Progenitor cell of endocrine pancreas (in vitro differentiated cells): Measurements from ENCODE around the gene GRID2. TPM values are rescaled to one million over a fixed set of nuclear protein-coding genes. Genes with fewer than 3 reads are reported as not detected.

Source experiments
- DNase-seq: peaks from one replicate; pipeline ENCODE4 v3.0.0; 2021; ENCODE audit warnings: low spot score; ENCODE audit not compliant: unreplicated experiment
- H3K27ac Mint-ChIP-seq: 2 replicates; pipeline ENCODE4 v1.8.0; 2021; ENCODE audit warnings: mild to moderate bottlenecking, moderate library complexity, mixed read lengths
- H3K27me3 Mint-ChIP-seq: 2 replicates; pipeline ENCODE4 v1.8.0; 2021; ENCODE audit warnings: mixed read lengths
- H3K36me3 Mint-ChIP-seq: 2 replicates; pipeline ENCODE4 v1.8.0; 2022; ENCODE audit warnings: mixed read lengths; ENCODE audit not compliant: insufficient read depth
- H3K4me1 Mint-ChIP-seq: 2 replicates; pipeline ENCODE4 v1.8.0; 2021; ENCODE audit warnings: low read depth, mixed read lengths
- H3K4me3 Mint-ChIP-seq: 2 replicates; pipeline ENCODE4 v1.8.0; 2021; ENCODE audit warnings: low read depth, mild to moderate bottlenecking, moderate library complexity, mixed read lengths
- H3K9me3 Mint-ChIP-seq: 2 replicates; pipeline ENCODE4 v1.8.0; 2021; ENCODE audit warnings: low read depth, mixed read lengths
- CTCF ChIP-seq: fragments of 200-600 bp; sonication (generic); IDR thresholded peaks from one replicate; pipeline ENCODE4 v1.5.0; 2021; ENCODE audit warnings: antibody characterized with exemption, mild to moderate bottlenecking; ENCODE audit not compliant: unreplicated experiment
- total RNA-seq: library from RNA; stranded (reverse); gene quantifications from 2 replicates; pipeline ENCODE4 v1.2.1, GENCODE V29; 2021

The GRID2 gene
- total RNA-seq, 1 donor from 2014 or later: 0.69 TPM

DNA sequence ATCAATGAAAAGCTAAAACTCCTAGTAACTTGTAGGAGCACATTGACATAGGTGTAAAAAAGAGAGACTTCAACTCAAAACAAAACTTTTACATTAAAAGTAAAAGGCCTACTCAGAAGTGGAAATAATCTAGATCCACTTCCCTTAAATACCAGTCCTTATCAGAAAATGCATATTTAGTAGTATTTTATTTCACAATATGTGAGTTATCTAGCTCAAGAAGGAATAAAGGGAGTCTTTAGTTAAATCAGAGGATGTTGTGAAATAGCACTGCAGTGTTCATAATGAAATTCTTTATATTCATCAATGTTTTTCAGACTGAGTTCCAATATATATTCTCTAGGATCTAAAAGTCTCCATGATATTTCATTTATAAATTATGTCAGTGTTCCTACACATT is 715.0 kb downstream of the GRID2 start:
- Mint-ChIP-seq H3K27ac (no peak overlapping the region), H3K9me3 (no peaks in the 10 kb centered on the region), H3K4me3 (no peak overlapping the region), H3K4me1 (no peaks in the 10 kb centered on the region), H3K27me3 (no peaks in the 10 kb centered on the region), H3K36me3 (no peaks in the 10 kb centered on the region)
- TF ChIP-seq CTCF: no peak
- no peak for DNase-seq

DNA sequence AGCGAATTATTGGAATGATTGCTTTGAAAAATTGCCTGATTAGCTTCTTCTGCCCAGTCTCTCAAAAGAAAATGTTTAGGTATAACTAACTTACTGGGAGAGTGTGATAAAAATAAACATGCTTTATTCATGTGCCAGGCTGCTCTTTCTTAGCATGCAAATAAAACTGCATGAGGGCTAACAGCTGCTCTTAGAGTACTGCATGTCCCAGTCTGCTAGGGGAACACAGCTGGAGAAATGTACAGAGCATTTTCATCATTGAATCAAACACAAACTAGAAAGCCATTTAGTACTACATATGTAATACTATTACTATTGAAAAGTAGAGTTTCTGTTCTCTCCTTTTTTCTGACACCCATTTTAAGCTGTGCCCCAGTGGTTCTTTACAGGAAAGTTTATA is 726.0 kb downstream of the GRID2 start:
- DNase-seq: no peak
- no peak overlapping the region for H3K27ac Mint-ChIP-seq
- no peaks in the 10 kb centered on the region for H3K4me1 Mint-ChIP-seq
- no peaks in the 10 kb centered on the region for H3K36me3 Mint-ChIP-seq
- H3K27me3 Mint-ChIP-seq: no peaks in the 10 kb centered on the region
- no peaks in the 10 kb centered on the region for H3K9me3 Mint-ChIP-seq
- TF ChIP-seq CTCF: no peak
- H3K4me3 Mint-ChIP-seq: no peak overlapping the region

- H3K36me3 Mint-ChIP-seq: no peaks in the 10 kb centered on the region
- TF ChIP-seq CTCF: no peak
- no peaks in the 10 kb centered on the region for H3K27me3 Mint-ChIP-seq
- no peak overlapping the region for H3K4me3 Mint-ChIP-seq
- H3K27ac Mint-ChIP-seq: no peak overlapping the region
- H3K9me3 Mint-ChIP-seq: no peaks in the 10 kb centered on the region
- no peak for DNase-seq
- no peaks in the 10 kb centered on the region for H3K4me1 Mint-ChIP-seq
These were observed 726.9 kb downstream of the GRID2 start for GRCh38 chr4:93030670-93031069.

GRCh38 chr4:93031431-93032098 is 727.8 kb downstream of the GRID2 start:
- Mint-ChIP-seq H3K4me3 (no peak overlapping the region), H3K9me3 (no peaks in the 10 kb centered on the region), H3K36me3 (no peaks in the 10 kb centered on the region), H3K4me1 (no peaks in the 10 kb centered on the region), H3K27me3 (no peaks in the 10 kb centered on the region), H3K27ac (no peak overlapping the region)
- no peak for TF ChIP-seq CTCF
- no peak for DNase-seq

DNA sequence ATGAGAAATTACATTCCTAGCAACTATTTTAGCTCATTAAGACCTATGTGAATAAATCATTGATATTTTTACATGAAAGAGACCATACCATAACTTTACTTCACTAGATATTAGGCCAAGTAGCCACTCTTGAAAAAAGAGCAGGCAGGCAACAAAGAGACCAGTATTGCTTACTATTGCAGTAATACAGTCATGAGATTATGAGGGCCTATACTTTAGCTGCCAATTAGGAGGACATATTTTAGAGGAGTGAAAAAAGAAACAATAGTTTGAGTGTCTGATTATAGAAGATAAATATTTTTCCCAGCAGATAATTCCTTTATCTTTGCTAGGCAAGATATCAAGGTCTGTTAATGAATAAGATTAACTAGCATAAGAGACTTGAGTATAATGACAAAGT is 739.0 kb downstream of the GRID2 start:
- no peaks in the 10 kb centered on the region for H3K9me3 Mint-ChIP-seq
- H3K27me3 Mint-ChIP-seq: no peaks in the 10 kb centered on the region
- H3K4me3 Mint-ChIP-seq: no peak overlapping the region
- no peaks in the 10 kb centered on the region for H3K36me3 Mint-ChIP-seq
- H3K4me1 Mint-ChIP-seq: no peaks in the 10 kb centered on the region
- TF ChIP-seq CTCF: no peak
- no peak overlapping the region for H3K27ac Mint-ChIP-seq
- no peak for DNase-seq
